ENCODE measurements around the gene MED15. TPM values are rescaled to one million over a fixed set of nuclear protein-coding genes. Genes with fewer than 3 reads are reported as not detected.

Gene MED15
- total RNA-seq, 2 donors from 2014 or later = 42.7 to 47.9 TPM

DNA sequence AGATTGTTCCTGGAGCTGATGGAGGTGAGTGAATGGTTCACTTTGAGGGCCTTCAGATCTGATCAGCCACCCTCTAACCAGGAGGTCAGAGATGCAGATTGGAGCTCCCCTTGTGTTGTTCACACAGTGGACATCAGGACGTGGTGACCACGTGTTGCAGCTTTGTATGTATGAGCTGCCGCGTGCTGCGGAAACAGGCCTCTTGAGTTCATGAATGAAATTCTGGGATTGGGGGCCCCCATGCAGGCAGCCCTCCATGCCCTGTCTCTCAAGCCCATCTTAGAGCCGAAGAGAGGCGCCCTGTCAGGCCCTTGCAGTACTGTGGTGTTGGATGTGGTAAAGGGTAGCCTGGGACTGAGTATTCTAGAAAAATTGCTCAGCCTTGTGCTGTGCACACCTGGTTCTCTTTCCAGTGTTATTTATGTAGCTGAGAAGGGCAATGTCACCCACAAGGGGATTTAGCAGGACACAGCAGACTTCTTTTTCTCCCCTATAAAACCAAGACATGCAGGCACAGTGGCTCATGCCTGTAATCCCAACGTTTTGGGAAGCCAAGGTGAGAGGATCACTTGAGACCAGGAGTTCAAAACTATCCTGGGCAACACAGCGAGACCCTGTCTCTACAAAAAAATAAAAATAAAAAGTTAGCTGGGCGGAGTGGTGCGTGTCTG is 64.9 kb downstream of the MED15 start:
- intact Hi-C loops (cut with DNase I) = loop anchor here (5.0 to 10.0 kb wide), 2 partner anchors 60 to 157 kb away; no protein-coding TSS in a partner anchor
- DNase-seq (peak; percentile 3), ATAC-seq (no peak)

GRCh38 chr22:20573176-20573832 is 65.9 kb downstream of the MED15 start:
- ATAC-seq (peak in 1 of 2 donors; percentile 5), DNase-seq (no peak)
- intact Hi-C loops (cut with DNase I) = loop anchor here (5.0 to 10.0 kb wide), 2 partner anchors 61 to 159 kb away; no protein-coding TSS in a partner anchor

DNA sequence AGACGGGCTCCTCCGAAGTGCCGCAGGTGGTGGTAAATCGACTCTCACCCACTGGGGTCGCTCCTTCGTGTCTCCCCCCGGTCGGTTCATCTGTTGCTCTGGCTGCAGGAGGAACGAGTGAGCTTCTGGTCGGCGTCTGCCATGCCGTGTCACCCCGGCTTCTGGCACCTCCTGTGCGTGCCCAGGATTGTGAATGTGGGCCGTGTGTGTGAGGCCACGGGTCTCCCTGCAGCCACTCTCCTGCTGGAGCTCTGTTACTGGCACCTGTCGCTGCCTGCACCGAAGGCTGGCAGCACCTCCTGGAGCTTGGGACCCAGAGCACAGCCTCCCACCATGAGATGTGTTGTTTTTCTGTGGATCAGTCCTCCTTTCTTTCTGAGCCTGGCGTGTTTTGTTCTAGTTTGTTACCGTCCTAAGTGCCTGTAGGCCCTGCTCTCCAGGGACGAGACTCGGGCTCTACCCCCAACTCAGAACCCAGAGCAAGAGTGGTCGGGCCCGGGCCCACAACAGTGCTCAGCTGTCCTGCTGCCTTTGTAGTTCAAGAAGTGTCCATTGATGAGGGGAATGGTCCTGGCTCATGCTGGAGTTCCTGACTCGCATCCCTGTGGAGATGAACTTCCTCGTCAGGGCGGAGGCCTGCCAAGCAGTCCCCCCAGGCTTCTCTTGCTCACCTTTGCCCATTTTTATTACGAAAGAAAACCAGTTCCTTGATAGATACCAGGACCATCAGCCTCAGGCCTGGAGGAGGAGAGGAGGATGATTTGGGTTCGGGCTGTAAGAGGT is 66.6 kb downstream of the MED15 start:
- no peak for ATAC-seq
- no peak for DNase-seq
- intact Hi-C loops (cut with DNase I) = loop anchor here (5.0 to 10.0 kb wide), 2 partner anchors 62 to 159 kb away; no protein-coding TSS in a partner anchor

GRCh38 chr22:20574920-20575353 is 67.5 kb downstream of the MED15 start:
- DNase-seq (no peak), ATAC-seq (no peak)
- intact Hi-C loops (cut with DNase I) = loop anchor here (5.0 to 10.0 kb wide), 2 partner anchors 63 to 160 kb away; no protein-coding TSS in a partner anchor

DNA sequence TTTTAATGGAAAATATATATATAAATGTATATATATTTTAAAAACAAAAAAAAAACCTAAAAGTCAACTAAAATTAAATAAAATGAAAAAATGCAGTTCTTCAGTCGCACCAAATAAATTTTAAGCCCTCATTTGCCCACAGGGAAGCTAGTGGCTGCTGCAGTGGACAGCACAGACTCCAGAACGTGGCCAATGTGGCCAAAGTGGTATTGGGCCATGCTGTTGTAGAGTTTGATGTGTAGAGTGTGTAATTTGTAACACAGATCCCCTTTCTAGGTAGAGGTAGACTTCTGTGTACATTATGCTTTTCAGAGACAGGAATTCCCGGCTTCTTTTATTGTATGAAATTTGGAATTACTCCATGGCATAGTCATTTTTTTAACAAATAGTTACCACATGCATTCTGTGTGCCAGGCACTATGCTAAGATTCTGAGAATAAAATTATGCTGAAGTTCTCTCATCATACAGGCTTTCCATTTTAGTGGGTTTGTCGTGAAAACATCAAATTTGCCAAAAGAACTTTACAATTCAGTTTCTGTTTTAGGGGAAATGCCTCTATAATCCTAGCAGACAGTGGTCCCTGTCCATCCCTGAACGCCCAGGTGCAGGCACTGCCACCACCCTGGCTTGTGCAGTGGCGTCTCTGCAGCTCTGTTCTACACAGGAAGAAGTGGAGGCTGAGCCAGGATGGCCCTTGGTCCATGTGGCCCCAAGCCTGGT is 68.5 kb downstream of the MED15 start:
- DNase-seq (no peak), ATAC-seq (no peak)
- intact Hi-C loops (cut with DNase I) = loop anchor here in 1 of 2 donors (10.0 kb wide), 1 partner anchor 161 kb away; no protein-coding TSS in a partner anchor

DNA sequence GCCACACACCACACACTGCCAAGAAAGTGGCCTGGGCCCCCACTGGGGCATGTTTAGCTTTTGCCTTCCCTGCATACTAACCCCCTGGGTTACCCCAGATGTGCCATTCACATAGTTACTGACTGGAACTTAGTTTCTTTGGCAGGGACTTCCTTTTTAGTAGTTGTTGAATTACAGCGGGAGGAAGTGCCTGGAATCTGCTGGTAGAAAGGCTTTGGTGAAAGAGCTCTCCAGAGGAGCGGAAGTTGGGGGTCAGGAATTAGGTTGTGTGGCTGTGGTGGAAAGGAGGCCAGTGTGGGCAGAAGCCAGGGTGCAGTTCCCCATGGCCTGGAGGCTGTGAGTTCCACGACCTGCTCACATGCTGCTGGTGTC is 69.0 kb downstream of the MED15 start:
- ATAC-seq (peak in 1 of 2 donors; percentile 26), DNase-seq (no peak)
- intact Hi-C loops (cut with DNase I) = loop anchor here in 1 of 2 donors (10.0 kb wide), 1 partner anchor 162 kb away; no protein-coding TSS in a partner anchor

DNA sequence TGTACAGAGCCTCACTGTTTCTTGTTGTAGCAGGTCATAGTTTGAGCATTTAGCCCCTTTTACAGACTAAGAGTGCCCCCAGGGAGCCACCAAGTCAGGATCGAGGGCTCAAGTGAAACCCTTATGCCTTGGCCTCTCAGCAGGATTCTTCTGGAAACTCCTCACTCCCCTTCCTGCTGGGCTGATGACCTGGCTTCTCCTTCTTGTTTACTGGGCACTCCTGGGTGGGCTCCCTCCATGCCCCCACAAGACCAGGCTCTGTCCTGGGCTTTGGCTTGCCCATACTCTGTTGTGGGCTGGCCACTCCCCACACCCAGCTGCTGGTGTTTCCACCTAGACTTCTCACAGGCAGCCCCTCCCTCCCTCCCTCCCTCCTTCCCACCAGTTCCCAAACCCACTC is 69.6 kb downstream of the MED15 start:
- ATAC-seq (no peak), DNase-seq (no peak)
- intact Hi-C loops (cut with DNase I) = loop anchor here in 1 of 2 donors (10.0 kb wide), 1 partner anchor 162 kb away; no protein-coding TSS in a partner anchor

- intact Hi-C loops (cut with DNase I) = loop anchor here in 1 of 2 donors (10.0 kb wide), 1 partner anchor 163 kb away; no protein-coding TSS in a partner anchor
- DNase-seq (no peak), ATAC-seq (peak; percentile 27 to 51)
Observed at GRCh38 chr22:20577549-20577975, 70.2 kb downstream of the MED15 start.

- intact Hi-C loops (cut with DNase I) = loop anchor here in 1 of 2 donors (10.0 kb wide), 1 partner anchor 163 kb away; no protein-coding TSS in a partner anchor
- no peak for ATAC-seq
- DNase-seq = no peak
Observed at GRCh38 chr22:20578192-20578591, 70.8 kb downstream of the MED15 start.

GRCh38 chr22:20578707-20579106 is 71.3 kb downstream of the MED15 start:
- no peak for ATAC-seq
- intact Hi-C loops (cut with DNase I) = loop anchor here in 1 of 2 donors (10.0 kb wide), 1 partner anchor 164 kb away; no protein-coding TSS in a partner anchor

GRCh38 chr22:20579273-20580120 is 72.1 kb downstream of the MED15 start:
- DNase-seq (no peak), ATAC-seq (no peak)
- intact Hi-C loops (cut with DNase I) = loop anchor here in 1 of 2 donors (10.0 kb wide), 1 partner anchor 165 kb away; no protein-coding TSS in a partner anchor

More at GRCh38 chr22:20578707-20579106, 71.3 kb downstream of the MED15 start:
- no peak for DNase-seq

DNA sequence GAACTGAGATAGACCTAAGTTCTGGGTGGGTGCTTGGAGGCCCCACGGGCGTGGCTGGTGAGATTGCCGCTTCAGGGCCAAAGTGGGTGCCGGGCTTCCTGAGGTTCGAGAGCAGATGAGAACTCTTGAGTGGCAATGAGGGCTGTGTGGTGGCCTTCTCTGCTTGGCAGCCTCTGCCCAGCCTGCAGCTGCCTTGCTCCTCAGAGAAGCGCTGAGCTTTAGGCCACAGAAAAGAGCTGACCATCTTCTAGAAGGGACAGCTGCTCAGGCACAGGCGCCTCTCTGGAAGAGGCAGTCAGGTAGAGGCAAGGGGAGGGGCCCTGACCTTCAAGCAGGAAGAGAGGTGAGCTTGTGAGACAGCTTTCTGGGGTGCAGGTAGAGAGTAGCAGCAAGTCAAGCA is 72.8 kb downstream of the MED15 start:
- DNase-seq (no peak), ATAC-seq (no peak)
- intact Hi-C loops (cut with DNase I) = no loop called here

DNA sequence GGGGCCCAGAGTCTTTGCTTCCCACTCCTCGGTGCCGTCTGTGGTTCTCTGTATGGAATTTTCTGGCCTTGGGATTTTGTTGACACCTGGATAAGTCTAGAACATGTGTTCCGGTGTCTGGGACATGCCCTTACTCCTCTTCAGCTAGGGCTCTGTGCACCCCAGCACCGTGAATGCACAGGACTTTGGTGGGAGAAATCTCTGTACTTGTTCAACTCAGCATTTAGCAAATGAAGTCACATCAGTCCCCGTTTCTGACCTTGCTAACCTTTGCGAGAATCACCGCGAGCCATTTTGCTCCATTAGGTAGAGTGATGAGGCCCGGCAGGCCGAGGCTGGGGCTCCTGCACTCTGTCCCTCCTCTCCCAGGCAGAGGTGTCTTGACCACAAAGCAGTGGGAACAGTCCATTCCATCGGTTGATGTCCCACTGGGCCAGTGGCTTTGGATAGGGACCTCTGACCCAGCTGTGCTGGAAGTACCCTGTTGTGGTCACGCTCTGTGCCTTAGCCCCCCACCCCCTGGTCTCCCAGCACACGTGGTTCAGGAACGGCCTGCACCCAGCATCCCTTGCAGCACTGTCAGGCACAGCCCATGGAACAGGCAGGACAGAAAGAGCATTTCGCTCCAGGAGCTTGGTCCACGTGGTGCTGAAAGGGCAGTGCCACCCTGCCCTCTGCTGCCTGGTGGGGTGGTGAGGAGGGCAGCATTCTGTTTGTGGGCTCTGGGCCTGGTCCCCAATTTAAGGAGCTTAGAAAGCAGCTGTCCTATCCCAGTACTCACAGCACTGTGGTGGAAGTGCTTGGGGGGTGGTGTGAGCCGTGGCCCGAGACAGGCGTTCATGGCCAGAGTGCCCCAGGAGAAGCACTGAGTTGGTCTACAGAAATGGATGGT is 73.4 kb downstream of the MED15 start:
- ATAC-seq (no peak), DNase-seq (no peak)
- intact Hi-C loops (cut with DNase I) = no loop called here

- intact Hi-C loops (cut with DNase I) = no loop called here
- DNase-seq (peak; percentile 13), ATAC-seq (no peak)
Observed at GRCh38 chr22:20581503-20582170, 74.2 kb downstream of the MED15 start.

GRCh38 chr22:20582171-20582511 is 74.7 kb downstream of the MED15 start:
- intact Hi-C loops (cut with DNase I) = no loop called here
- no peak for ATAC-seq
- no peak for DNase-seq

Measured in left cardiac atrium (tissue), 4 donors.